GM19025 (cell line): Measurements from ENCODE around the gene GFER.
A peak's percentile ranks its signal among the peaks of the same experiment; 100 is the strongest.

ENCODE experiments used
- ATAC-seq: cut with Tn5 transposase; IDR thresholded peaks from one replicate; pipeline ENCODE4 v1.9.1; 2021; ENCODE audit warnings: mild to moderate bottlenecking, low read depth, moderate library complexity; ENCODE audit not compliant: unreplicated experiment

Gene GFER

GRCh38 chr16:1973461-1974156, 10.4 kb upstream of the GFER start:
- ATAC-seq, result no peak

GRCh38 chr16:1974157-1975070, 9.6 kb upstream of the GFER start:
- ATAC-seq, result no peak

GRCh38 chr16:1975432-1976215, 8.4 kb upstream of the GFER start:
- ATAC-seq, result no peak

GRCh38 chr16:1976216-1976520, 7.8 kb upstream of the GFER start:
- no peak for ATAC-seq

- no peak for ATAC-seq
Observed at GRCh38 chr16:1976951-1977874, 6.8 kb upstream of the GFER start.

GRCh38 chr16:1977875-1978268, 6.1 kb upstream of the GFER start:
- ATAC-seq, result no peak

- ATAC-seq, result no peak
Observed at GRCh38 chr16:1978476-1979120, 5.4 kb upstream of the GFER start.

- no peak for ATAC-seq
Observed at GRCh38 chr16:1979271-1980029, 4.5 kb upstream of the GFER start.

- no peak for ATAC-seq
Observed at GRCh38 chr16:1980030-1980769, 3.8 kb upstream of the GFER start.

GRCh38 chr16:1980770-1981087, 3.3 kb upstream of the GFER start:
- ATAC-seq, result no peak

- ATAC-seq, result no peak
Observed at GRCh38 chr16:1981398-1981836, 2.6 kb upstream of the GFER start, which contains the start of gene NOXO1. Gene NOXO1, minus strand, starts transcription at chr16:1981469. Its CDS starts 290 bp downstream, at chr16:1981179.

GRCh38 chr16:1982013-1982433, 2.0 kb upstream of the GFER start:
- ATAC-seq, result no peak

GRCh38 chr16:1982991-1983543, 926 bp upstream of the GFER start:
- no peak for ATAC-seq

GRCh38 chr16:1984347-1985225, 593 bp downstream of the GFER start:
- ATAC-seq, result peak; percentile 9

GRCh38 chr16:1985466-1986150, 1.6 kb downstream of the GFER start:
- ATAC-seq, result no peak

GRCh38 chr16:1987198-1987597, 3.2 kb downstream of the GFER start:
- ATAC-seq, result no peak
